ENCODE measurements around the gene FAAH.

The FAAH gene

DNA sequence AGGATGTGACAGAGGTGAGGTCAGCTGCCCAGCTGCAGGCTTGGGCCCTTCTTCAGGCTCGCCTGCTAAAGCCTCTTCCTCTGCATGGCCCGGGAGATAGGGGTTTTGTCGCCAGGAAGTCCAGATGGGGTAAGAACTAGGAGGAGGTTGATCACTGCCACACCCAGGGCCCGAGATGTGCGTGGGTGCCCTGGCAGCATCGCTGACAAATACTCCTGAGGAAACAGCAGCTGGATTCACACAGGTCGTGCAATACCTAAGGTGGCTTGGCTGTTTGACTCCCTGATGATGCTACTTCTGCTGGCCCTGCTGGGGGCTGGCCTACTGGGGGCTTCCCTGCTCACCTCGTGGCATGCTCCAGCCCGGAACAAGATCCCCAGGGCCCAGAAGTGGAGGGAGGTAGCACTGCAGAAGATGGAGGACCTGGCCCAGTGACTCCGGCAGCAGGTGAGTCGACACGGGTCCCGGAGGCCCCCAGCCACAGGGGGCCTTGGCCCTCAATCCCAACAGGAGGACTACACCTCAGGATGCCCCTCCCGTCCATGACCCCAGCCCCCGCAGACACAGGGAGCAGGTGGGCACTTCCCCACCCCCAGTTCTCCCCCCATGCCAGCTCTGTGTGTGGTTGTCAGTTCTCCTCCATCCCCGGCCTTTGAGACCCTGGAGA, 29.6 kb downstream of the FAAH start:
- DNase-seq = no peak

DNA sequence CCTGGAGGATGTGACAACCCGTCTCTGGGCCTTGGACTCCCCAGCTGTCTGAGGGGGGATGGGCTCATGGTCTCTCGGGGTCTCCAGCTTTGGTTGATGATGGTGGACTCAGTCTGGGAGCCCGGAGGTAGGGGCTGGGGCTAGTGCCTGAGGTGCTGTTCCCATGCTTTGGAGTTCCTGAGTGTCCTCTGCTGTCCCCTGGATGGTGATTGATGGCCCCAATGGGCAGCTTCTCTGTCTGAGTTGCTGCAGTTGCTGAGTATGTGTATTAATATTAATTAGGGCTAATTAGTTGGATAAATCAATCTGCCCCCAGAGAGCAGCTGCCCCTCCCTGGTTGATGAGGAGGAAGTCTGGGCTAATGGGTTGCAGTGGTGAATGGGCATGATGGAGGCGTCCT, 30.6 kb downstream of the FAAH start:
- DNase-seq = no peak

DNA sequence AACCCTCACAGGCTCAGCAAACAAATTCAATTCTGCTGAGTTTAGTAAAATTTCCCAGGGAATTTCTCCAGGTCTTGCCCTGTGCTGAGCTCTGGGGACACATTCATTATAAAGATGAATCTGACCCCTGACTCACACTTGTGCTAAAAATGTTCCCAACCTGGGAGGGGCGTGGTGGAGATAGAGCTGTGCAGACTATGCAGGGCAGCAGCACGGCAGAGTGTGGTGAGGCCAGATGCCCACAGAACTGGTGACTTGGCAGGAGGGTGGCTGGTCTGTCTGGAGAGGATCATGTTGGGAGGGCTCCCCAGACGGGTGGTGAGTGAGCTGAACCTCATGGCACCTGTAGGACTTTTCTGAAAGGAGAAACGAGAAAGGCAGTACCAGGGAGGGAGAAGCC, 31.6 kb downstream of the FAAH start:
- no peak for DNase-seq

DNA sequence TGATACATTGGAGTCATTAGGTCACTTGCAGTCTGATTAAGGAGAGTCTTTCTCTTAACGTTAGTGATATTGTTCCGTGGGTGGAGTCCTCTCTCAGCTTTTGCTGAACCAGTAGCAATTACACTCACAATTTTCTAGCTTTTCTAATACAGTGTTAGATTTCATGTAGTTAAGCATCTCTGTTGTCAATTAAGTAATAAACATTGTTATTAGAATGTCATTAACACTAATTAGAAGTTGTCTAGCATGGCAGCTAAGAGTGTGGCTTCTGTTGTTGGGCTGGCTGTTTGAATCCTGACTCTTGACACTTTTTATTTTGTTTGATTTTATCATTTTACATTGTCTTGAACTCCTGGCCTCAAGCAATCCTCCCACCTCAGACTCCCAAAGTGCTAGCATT, 33.4 kb downstream of the FAAH start:
- DNase-seq = no peak

DNA sequence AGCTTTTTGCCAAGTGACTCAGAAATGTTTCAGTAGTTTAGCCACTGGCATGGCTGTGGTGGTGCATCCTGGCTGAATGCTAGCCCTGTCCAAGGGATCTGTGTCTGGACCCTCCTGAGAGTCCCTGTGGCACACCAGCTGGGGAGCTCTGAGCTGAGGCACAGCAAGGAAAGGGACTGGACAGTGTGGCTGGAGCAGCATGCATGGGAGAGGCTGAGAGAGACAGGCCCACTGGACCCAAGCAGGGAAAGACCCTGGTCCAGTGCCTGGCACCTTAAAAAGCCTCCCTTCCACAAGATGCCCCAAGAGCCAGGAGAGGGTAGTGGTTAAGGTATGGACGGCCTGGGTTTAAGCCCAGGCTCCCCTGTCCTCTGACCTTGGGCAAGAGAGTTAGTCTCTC, 35.3 kb downstream of the FAAH start:
- no peak for DNase-seq

DNA sequence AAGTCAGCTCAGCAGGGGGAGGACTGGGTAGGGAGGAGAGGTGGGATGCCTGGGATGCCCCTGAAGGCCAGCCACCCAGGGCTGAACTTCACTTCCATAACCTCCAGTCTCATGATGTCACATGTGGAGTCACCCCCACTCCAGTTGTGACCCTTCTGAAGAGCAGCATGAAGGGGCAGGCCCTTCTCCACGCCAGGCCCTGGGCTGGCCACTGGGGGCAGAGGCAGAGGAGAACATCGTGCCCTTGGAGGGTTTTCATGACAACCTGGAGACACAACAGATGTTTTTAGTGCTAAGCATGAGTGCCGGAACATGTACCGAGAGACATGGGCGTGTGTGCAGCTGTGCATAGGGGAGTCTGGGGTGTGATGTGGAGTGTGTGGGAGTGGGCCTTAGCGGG, 37.6 kb downstream of the FAAH start:
- no peak for DNase-seq

DNA sequence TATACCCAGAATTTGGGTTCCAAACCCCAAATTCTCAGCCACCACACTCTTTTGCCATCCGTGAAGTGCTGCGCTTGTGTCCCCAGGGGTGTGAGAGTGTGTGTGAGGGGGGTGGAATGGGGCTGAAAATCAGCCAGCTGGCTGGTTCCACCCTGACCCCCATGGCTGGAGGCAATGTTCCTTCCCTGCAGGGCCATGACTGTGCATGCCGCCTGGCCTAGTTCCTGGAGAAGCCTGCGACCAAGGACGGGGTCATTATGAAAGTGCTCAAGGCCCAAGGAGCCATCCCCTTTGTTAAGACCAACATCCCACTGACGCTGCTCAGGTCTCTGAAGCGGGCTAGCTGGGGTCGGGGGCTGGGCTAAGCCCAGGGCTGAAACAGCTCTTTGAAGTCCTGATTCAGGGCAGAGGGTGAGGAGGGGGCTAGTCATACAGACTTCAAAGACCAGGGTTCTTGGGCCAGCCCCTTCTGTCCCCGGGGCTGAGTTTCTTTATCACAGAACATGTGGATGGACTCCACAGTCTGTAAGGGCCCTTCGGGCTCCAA, 38.7 kb downstream of the FAAH start:
- no peak for DNase-seq

DNA sequence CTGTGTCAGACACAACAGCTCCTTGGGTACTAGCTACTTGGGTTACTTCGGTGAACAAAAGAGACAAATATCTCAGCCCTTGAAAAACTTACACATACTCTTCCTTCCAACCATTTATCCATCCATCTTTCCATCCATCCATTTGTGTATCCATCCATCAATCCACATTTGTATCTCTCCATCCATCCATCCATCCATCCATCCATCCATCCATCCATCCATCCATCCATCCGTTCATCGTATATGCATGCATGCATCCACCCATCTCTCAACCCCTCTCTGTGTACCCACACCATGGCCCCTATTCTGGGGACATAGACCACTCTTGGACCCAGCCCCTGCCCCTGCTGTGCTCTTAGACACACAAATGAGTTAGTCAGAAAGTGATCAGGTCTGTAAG, 40.2 kb downstream of the FAAH start:
- DNase-seq = no peak

DNA sequence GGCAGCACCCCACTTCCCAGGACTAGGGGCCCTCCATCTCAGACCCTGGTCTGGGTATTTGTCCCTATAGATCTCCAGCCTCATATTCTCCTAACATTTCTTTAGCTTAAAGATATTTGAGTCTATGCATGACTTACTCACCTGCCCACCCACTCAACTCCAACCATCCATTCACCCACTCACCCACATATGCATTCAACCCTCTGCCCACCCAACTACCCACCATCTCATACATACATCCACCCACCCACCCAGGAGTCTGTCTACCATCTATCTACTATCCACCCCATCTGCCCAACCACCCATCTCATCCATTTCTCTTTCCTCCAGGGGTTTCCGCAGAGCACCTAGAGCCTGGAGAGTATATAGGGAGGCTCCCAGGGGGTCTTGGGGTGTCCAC, 42.7 kb downstream of the FAAH start:
- DNase-seq = no peak

DNA sequence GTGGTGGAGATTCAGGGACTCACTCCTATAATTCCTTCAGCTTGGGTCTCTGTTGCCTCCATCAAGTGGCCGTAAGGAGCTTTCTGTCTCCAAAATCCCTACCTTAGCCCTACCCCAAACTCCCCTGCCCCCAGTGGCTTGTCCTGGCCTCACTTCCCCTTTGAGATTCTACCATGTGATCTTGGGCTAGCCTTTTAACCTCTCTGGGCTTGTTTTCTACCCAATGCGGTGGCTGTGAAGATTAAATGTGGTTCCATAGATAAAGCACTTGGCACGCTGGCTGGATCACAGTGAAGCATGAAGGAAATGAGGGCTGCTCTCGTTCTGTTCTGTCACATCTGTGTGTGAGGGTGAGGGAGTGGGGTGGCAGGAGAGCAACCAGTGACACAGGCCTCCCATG, 43.6 kb downstream of the FAAH start:
- DNase-seq = no peak

DNA sequence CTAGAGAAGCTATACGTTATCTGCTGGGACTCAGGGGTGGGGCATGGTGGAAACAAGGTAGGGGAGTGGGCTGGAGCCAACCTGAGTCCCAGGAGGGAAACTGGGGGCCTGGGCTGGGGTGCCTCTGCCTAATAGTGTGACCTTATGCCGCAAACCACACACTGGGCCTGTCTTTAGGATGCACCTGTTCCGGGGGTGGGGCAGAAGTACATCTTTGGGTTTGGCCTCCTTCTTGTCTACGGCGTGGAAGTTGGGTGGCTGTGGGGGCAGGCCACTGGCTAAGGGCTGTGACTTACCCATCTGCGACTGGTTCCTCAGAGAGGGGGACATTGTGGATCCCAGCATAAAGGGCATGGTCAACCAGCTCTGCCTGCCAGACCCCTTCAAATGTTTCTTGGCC, 44.2 kb downstream of the FAAH start:
- no peak for DNase-seq

DNA sequence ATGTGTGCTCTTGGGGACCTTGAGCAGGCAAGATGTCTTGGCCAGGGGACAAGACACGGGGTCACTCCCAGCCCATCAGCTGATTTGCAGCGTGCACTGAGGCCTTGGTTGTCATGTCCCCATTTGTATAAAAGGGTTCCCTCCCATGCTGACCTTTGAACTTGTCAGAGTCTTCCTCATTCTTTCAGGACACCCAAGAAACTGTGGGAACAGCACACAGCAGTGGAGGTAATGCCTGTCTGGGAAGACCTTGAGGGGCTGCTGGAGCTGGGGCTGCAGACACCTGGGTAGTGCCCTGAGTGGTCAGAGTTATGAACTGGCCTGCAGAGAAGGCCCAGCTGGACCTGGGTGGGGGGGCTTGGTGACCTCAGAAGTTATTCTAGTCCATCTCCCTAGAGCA, 46.4 kb downstream of the FAAH start:
- DNase-seq = no peak

DNA sequence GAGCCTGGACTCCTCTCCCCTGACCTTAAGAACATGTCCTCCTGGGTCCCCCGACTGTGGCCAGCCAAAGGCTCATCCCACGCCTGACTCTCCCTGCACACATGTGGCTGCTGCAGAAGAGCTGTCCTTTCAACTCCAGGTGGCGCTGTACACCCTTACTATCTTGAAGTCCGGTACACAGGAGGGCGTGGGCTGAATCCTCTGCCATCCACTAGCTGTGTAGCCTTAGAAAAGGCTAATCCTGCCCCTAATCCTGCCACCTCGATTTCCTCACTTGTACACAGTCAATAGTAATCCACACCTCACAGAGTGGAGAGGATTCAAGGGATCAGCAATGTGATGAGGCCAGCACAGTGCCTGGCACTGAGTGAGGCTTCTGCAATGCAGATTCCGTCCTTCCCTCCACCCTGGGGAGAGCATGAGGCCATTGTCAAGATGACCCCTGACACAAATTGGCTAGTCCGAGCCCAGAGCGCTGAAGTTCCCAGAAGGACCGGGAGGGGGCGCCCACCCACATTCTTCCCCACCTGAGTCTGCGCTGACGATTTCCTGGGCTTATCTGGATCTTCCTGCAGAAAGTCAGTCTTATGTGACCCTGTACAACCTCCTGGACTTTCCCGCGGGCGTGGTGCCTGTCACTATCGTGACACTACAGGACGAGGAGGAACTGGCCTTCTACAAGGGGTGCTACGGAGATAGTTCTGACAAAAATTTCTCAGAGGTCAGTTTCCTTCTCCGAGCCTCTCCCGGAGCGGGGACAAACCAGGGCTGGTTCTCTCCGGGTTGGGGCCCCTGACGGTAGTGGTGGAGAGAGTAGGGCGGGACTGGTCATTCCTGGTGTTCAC, 48.4 kb downstream of the FAAH start:
- DNase-seq = peak in 13 of 14 donors; percentile 4 to 68 (median 33)

DNA sequence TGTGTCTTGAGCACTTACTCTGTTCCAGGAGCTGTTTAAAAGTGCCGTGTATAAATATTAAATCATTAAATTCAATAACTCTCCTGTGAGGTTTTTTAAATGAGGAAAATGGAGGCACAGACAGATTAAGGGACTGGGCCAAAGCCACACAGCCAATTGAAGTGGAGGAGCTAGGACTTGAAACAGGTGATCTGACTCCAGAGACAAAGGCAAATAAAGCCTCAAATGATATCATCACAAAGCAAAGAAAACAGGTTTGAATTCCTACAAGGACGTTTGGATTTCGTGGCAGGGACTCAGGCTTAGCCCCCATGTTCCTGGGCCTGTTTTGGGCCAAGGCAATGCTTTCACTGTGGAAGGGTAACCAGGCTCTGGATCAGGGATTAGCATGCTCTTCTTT, 50.3 kb downstream of the FAAH start:
- no peak for DNase-seq

DNA sequence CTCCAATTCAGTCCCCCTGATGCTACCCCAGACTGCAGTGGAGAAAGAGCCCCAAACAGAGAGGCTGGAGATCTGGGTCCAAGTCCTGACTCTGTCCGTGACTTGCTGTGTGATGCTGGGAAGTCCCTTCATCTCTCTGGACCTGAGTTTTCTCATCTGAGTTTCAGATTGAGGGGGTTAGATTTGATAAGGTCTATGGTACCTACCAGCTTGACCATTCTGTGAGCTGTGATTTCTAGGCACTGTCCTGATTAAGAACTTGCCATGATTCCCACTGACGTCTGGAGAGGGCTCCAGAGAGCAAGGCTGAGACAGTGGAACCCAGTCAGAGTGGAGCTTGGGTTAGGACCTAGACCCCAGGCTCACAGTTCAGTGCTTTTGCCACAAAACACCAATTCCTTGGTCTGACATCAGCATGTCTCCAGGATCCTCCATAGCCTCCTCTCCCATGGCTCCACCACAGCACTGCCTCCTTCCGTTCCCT, 51.7 kb downstream of the FAAH start:
- DNase-seq = no peak

DNA sequence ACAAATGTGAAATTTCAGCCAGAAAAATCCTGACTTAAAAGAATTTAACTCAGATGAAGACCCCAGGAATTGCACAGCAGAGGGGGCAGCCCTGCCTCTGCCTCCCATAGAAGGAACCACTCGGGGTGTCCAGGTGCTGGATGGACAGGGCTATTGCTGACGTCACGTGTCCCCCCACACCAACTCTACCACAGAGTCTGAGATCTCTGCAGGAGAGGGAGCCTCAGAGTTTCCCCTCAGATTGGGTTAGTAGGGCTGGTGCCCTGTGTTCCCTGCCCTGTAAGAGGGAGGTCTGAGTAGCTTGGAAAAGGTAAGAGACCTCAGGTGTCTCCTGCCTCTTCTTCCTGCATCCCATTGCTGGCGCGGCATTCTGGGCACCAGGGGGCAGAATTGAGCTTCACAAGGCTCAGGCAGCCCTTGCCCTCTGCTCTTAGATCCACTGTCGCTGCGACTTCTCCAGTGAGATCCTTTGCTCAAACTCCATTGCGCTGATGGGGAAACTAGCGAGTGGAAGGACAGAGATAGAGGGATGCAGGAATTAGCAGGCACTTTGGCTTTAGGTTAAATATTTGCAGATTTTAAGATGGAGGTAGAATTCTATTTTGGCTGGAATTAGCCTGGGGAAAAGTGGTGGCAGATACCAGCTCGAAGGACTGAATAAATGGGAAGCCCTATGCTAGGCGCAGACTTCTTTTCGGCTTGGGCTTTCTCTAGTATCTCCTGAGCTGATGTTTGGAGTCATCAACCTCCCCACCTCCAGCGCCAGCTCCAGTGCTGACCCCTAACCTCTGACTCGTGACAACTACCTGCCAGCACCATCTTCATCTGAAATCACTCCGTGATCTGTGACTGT, 52.8 kb downstream of the FAAH start:
- peak in 12 of 14 donors; percentile 7 to 60 (median 34) for DNase-seq

DNA sequence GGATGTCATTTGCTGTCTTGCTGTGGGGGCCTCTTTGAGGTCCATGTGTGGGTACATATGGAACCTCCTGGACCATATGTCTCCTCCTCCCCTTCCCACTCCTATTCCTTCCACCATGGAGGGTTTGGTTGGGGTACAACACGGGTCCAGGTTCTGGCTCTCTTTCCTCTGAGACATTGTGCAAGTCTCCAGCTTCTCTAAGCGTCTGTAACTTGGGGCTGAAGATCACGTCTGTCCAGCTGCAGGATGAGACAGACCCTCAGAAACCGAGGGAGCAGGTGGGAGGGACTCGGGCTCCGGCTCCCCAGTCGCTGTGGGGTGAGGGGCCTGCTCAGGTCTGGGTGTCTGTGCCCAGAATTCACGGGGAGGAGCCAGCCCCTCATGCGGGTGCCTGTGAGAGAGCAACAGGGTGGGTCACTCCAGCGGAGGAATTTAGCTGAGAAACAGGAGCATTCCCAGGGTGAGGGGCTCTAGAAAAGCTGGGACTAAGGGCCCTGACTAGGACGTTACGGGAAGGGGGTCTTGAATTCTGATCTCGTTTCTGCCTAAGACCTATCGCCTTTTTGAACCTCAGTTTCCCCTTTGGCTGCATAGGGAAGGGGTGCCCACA, 53.5 kb downstream of the FAAH start:
- no peak for DNase-seq

DNA sequence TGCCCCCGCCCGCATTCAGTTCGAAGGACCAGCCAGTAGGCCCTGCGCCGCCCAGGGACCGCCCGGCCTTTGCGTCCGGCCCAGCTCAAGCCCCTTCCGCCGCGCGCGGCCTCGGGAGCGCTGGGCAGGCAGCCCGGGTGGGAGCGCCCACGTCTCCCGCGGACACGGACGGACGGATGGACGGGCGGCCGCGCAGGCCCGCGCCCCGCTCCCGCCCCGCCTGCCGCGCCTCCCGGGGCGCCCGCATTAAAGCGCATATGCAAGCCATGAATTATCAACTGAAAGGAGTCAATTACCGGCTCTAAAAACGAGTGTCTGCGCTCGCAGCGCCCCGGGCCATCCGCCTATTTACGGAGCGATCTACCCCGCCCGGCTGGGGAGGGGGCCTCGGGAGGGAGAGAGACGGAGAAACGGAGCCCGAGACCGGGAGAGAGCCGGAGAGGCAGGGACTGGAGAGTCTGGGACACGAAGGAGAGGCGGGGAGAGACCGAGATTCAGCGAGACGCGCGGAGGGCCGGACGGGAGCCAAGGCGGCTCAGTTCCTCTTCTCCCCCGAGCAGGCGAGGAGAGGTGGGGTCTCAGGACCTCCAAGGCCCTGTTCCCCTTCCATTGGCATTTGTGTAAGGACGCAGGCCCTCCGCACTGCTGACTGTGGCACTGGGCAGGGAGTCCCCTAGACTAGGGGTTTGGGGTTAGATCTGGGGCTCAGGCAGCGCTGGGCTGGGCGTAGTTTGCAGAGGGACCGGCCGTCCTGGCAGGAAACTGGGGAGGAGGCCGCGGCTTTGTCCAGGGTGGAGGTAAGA, 54.2 kb downstream of the FAAH start:
- DNase-seq = no peak

DNA sequence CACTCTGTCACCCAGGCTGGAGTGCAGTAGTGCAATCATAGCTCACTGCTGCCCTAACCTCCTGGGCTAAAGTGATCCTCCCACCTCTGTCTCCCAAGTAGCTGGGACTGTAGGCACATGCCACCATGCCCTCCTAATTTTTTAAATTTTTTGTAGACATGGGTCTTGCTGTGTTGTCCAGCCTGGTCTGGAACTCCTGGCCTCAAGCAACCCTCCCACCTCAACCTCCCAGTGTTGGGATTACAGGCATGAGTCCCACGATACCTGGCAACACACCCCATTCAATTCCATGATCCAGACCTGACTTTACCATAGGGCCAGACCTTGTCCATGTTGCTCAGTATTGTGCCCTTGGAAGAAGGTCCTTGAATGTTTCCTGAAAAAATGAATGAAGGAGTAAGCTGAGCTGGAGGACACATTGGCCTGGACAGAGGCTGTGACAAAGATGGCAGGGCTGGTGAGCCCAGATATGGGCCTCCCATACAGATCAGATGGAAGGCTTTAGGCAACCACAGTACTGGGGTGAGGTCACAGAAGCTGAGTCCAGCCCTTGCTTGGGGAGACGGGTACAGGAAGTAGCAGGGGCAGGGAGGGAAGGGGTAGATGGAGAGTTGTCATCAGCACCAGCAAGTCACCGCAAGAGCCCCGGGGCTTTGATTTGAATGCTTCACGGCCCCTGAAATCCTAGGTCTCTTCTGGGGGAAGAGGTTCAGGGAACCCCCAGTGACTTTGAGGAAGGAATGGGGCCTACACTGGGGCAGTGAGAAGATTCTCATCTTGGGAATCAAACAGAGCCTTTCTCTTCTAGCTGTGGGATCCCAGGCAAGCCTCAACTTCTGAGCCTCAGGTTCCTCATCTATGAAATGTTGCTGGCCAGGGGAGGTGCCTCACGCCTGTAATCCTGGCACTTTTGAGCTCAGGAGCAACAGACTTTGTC, 55.4 kb downstream of the FAAH start:
- no peak for DNase-seq

DNA sequence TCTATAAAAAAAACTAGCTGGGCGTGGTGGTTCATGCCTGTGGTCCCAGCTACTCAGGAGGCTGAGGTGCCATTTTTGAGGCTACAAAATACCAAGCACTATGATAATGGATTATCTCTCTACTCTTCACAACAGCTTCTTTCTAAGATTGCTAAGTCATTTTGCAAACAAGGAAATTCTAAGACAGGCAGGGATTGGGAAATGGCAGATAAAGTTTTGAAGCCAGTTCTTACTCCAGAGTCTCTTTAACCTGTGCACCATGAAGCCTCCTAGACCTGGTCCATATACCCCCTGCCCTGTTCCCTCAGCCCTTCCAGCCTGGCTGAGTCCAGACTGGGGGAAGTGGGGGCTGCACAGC, 56.0 kb downstream of the FAAH start:
- no peak for DNase-seq

Measured in C1 segment of cervical spinal cord (tissue), 14 donors.